Psoas muscle (tissue), 8 donors: ENCODE measurements around the gene CD163. TPM values are rescaled to one million over a fixed set of nuclear protein-coding genes. Genes with fewer than 3 reads are reported as not detected.

Experiments used
- ATAC-seq, 4 donors: fragments of 200-7000 bp; cut with Tn5 transposase; one replicate each; pipeline ENCODE4 v1.9.1; 2020; ENCODE audit warnings: moderate library complexity in 3 of 4, mild to moderate bottlenecking in 2 of 4
- DNase-seq, 2 donors: peaks; one replicate each; pipeline ENCODE4 v3.0.0-alpha.2; 2020
- H3K27ac ChIP-seq: fragments of 200-600 bp; one replicate; pipeline ENCODE4 v1.8.0; 2022
- H3K27me3 ChIP-seq, 3 donors: fragments of 200-600 bp in 1 of 3; one replicate each; pipeline versions ENCODE4 v1.6.1 to v1.8.0; 2013 to 2022; ENCODE audit warnings: low read length in 2 of 3, mild to moderate bottlenecking in 2 of 3, moderate library complexity in 1 of 3; ENCODE audit not compliant: insufficient read depth in 3 of 3
- H3K36me3 ChIP-seq, 2 donors: fragments of 200-600 bp in 1 of 2; one replicate each; pipeline versions ENCODE4 v1.6.1 to v1.8.0; 2013 to 2022; ENCODE audit warnings: low read depth in 1 of 2, mild to moderate bottlenecking in 1 of 2, moderate library complexity in 1 of 2; ENCODE audit not compliant: insufficient read depth in 1 of 2
- H3K4me1 ChIP-seq: fragments of 200-600 bp; one replicate; pipeline ENCODE4 v1.8.0; 2022
- H3K4me3 ChIP-seq: fragments of 200-600 bp; one replicate; pipeline ENCODE4 v1.8.0; 2022; ENCODE audit warnings: mild to moderate bottlenecking
- H3K9me3 ChIP-seq: fragments of 200-600 bp; one replicate; pipeline ENCODE4 v1.8.0; 2022
- WGBS, 3 donors: extraction: QIAGEN DNeasy Blood & Tissue Kit; methylation state at CpG; one replicate each; pipeline versions ENCODE4 v1.1.6 to v1.1.7; 2013; 5-methylcytosine and 5-hydroxymethylcytosine counted together
- intact Hi-C, 2 donors: fragments of 100-400 bp; cut with DNase I; formaldehyde crosslinking; loops; one replicate each; pipeline versions ENCODE4 v1.11.0 to v1.14.2; 2022
- polyA plus RNA-seq, 3 donors: library from polyadenylated mRNA; stranded (reverse); fragments of 200-250 nt; gene quantifications; one replicate each; pipeline ENCODE4 v1.2.3, GENCODE V29; 2013
- total RNA-seq, 4 donors: library from RNA; stranded (reverse); fragmentation: NEBNext Ultra II Directional in 2 of 4; extraction: Animal tissue kit (Norgen Biotek cat#: 25700) in 2 of 4; gene quantifications; one replicate each; pipeline versions ENCODE4 v1.2.1 to v1.2.4, GENCODE V29; 2021 to 2023
- TF ChIP-seq, protein P1 (sequence below): fragments of 200-600 bp; IDR thresholded peaks from one replicate; pipeline ENCODE4 v1.8.0; 2022; ENCODE audit warnings: antibody characterized with exemption
- donor health status: healthy with polysubstance abuse.
- donor health status: DM: no; HTN: no; CAD: no; lungs with moderate emphysema.
- donor health status: Bipolar disorder and iron deficiency.
- donor health status: healthy.
- donor health status: DM: yes; HTN: yes; CAD: no.
- donor health status: DM: no; HTN: no; CAD: no.
- donor health status: DM: no; HTN: no; CAD: no.
- donor health status: DM: yes; HTN: yes; CAD: no.

The CD163 gene
- total and polyA plus RNA-seq, 7 donors, result 5.8 to 52.4 (median 29.5) TPM

DNA sequence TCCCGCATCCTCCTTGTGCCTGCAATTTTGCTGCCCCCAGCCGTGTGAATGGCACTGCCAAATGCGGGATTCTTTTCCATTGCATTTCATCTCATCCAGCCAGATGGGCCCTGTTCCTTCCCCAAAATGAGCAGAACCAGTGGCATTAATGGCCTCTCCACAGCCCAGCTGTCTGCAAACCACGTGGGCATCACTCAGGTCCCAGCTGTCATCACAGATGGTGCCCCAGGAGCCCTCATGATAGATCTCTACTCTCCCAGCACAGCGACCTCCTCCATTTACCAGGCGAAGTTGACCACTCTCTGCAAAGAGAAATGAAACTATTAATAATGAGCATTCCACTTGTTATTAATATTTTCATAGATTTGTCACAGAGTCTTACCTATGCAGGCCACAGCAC, 17.1 kb downstream of the CD163 start:
- ATAC-seq (no peak), DNase-seq (no peak)
- H3K4me1 ChIP-seq, result no peaks in the 10 kb centered on the region
- 45 to 47% (median 46%) methylated on average over 6 of the region's 6 CpGs for WGBS, 3 donors
- no peaks in the 10 kb centered on the region for H3K36me3 ChIP-seq
- H3K4me3 ChIP-seq, result no peak overlapping the region
- H3K27ac ChIP-seq, result no peak overlapping the region
- TF ChIP-seq, protein P1, sequence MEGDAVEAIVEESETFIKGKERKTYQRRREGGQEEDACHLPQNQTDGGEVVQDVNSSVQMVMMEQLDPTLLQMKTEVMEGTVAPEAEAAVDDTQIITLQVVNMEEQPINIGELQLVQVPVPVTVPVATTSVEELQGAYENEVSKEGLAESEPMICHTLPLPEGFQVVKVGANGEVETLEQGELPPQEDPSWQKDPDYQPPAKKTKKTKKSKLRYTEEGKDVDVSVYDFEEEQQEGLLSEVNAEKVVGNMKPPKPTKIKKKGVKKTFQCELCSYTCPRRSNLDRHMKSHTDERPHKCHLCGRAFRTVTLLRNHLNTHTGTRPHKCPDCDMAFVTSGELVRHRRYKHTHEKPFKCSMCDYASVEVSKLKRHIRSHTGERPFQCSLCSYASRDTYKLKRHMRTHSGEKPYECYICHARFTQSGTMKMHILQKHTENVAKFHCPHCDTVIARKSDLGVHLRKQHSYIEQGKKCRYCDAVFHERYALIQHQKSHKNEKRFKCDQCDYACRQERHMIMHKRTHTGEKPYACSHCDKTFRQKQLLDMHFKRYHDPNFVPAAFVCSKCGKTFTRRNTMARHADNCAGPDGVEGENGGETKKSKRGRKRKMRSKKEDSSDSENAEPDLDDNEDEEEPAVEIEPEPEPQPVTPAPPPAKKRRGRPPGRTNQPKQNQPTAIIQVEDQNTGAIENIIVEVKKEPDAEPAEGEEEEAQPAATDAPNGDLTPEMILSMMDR, result no peak
- no peaks in the 10 kb centered on the region for H3K9me3 ChIP-seq
- intact Hi-C loops, result loop anchor here in 1 of 2 donors (5.0 kb wide), 1 partner anchor 244 kb away; no protein-coding TSS in a partner anchor
- no peaks in the 10 kb centered on the region for H3K27me3 ChIP-seq

DNA sequence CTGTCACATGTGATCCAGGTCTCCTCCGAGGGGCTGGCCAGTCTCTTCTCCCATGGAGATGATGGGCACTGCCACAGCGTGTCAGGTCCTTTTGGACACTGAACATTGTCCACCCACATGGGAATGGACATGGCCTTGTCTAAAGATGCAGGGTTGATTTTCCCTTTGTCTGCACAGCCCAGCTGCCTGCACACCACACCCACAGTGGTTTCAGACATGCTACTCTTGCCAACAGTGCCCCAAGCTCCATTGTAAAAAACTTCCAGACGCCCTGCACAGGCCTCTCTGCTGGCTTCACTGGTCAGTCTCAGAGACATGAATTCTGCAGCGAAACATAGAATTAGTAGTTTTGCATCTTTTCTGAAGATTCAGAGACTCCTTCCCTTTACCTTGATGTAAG, 18.5 kb downstream of the CD163 start:
- H3K9me3 ChIP-seq, result no peaks in the 10 kb centered on the region
- intact Hi-C loops, result loop anchor here in 1 of 2 donors (5.0 kb wide), 1 partner anchor 243 kb away; no protein-coding TSS in a partner anchor
- no peak overlapping the region for H3K27ac ChIP-seq
- no peak overlapping the region for H3K4me3 ChIP-seq
- H3K27me3 ChIP-seq, result no peaks in the 10 kb centered on the region
- 32 to 44% (median 33%) methylated on average over 4 of the region's 4 CpGs for WGBS, 3 donors
- no peak for ATAC-seq
- no peak for DNase-seq
- TF ChIP-seq, protein P1, result no peak
- H3K4me1 ChIP-seq, result no peaks in the 10 kb centered on the region
- no peaks in the 10 kb centered on the region for H3K36me3 ChIP-seq

DNA sequence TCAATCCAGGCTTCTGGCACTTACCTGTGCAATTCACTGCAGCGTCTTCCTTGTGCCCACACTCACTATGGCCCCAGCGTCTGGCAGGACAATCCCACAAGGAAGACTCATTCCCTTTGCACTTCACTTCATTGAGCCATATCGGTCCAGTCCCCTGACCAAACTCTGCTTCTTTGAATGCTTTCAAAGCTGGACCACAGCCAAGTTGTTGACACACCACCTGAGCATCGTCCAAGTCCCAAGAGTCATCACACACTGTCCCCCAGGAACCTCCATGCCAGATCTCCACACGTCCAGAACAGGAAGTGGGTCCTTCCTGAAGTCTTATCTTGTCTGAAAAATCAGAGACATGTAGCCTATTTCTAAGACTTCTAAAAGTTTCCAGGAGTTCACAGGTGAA, 20.2 kb downstream of the CD163 start:
- WGBS, 3 donors, result 57 to 64% (median 59%) methylated on average over 5 of the region's 5 CpGs
- DNase-seq, result no peak
- H3K27ac ChIP-seq, result no peak overlapping the region

DNA sequence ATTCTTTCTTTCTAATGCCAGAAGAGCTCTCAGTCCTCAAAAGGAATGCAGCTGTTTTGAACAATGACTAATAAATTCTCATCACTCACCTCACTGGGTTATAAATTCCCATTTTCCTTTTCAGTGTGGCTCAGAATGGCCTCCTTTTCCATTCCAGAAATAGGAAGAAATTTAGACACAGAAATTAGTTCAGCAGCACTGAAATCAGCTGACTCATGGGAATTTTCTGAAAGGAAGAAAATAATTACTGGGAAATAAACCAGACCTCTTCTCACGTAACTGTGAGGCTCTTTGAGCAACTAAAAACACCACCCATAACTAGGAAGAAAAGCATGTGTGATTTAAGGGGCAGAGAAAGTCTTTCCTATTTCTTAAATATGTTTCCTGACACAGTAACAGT, 23.8 kb downstream of the CD163 start:
- H3K27me3 ChIP-seq, result no peaks in the 10 kb centered on the region
- no peak for DNase-seq
- intact Hi-C loops, result no loop called here
- H3K4me3 ChIP-seq, result no peak overlapping the region
- no peak for ATAC-seq
- H3K36me3 ChIP-seq, result no peaks in the 10 kb centered on the region
- H3K9me3 ChIP-seq, result no peaks in the 10 kb centered on the region
- TF ChIP-seq, protein P1, result no peak
- 2 to 11% (median 6%) methylated on average over 1 of the region's 1 CpG for WGBS, 3 donors
- H3K27ac ChIP-seq, result no peak overlapping the region
- no peaks in the 10 kb centered on the region for H3K4me1 ChIP-seq

More for the DNA sequence above, 20.2 kb downstream of the CD163 start:
- Histone ChIP-seq H3K9me3 (no peaks in the 10 kb centered on the region), H3K27me3 (no peaks in the 10 kb centered on the region), H3K36me3 (no peaks in the 10 kb centered on the region), H3K4me3 (no peak overlapping the region), H3K4me1 (no peaks in the 10 kb centered on the region)
- no peak for ATAC-seq
- TF ChIP-seq, protein P1, result no peak
- intact Hi-C loops, result no loop called here

DNA sequence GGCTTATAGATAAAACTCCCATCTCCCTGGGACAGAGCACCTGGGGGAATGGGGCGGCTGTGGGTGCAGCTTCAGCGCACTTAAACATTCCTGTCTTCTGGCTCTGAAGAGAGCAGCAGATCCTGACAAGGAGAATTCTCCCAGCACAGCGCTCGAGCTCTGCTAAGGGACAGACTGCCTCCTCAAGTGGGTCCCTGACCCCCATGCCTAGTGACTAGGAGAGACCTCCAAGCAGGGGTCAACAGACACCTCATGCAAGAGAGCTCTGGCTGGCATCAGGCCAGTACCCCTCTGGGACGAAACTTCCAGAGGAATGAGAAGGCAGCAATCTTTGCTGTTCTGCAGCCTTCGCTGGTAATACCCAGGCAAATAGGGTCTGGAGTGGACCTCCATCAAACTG, 31.5 kb downstream of the CD163 start:
- intact Hi-C loops, result no loop called here
- TF ChIP-seq, protein P1, result no peak
- Histone ChIP-seq H3K9me3 (no peaks in the 10 kb centered on the region), H3K4me1 (no peaks in the 10 kb centered on the region), H3K36me3 (no peaks in the 10 kb centered on the region), H3K4me3 (no peak overlapping the region), H3K27me3 (no peaks in the 10 kb centered on the region), H3K27ac (no peak overlapping the region)
- WGBS, 3 donors, result 85 to 90% (median 88%) methylated on average over 6 of the region's 6 CpGs
- no peak for DNase-seq
- ATAC-seq, result no peak
